Esophagus muscularis mucosa (tissue), 3 donors: ENCODE results near the gene LRWD1.
A peak's percentile ranks its signal among the peaks of the same experiment; 100 is the strongest.

Experiments
- CTCF ChIP-seq, 3 experiments: fragments of 200-600 bp in 2 of 3; fragments of 450-650 bp in 1 of 3; sonication (generic) in 2 of 3; IDR thresholded peaks; one replicate each; pipeline ENCODE4 v1.5.1; 2017 to 2019; ENCODE audit warnings: antibody characterized with exemption in 3 of 3, mild to moderate bottlenecking in 2 of 3, moderate library complexity in 1 of 3
- POLR2AphosphoS5 ChIP-seq, 2 donors: sonication (generic); formaldehyde crosslinking; IDR thresholded peaks; one replicate each; pipeline ENCODE4 v1.6.1; 2017; ENCODE audit warnings: antibody characterized with exemption in 2 of 2

GRCh38 chr7:102464577-102465280, at the start of gene LRWD1, which contains the start of gene ALKBH4:
- TF ChIP-seq CTCF (IDR thresholded peaks at IDR 0.05), result peak; percentile 14 to 54 (median 21)
- TF ChIP-seq POLR2AphosphoS5 (IDR thresholded peaks at IDR 0.05), result peak; percentile 80 to 86
